Loucy (cell line): Measurements from ENCODE around the gene CD2AP.

Experiments used
- EZH2phosphoT487 ChIP-seq: fragments of 200-600 bp; IDR thresholded peaks from 2 replicates; pipeline ENCODE4 v1.6.1; 2018; ENCODE audit warnings: antibody characterized with exemption, mild to moderate bottlenecking, moderate library complexity, borderline replicate concordance
- TF ChIP-seq, protein P1 (sequence below): fragments of 200-600 bp; sonication (generic); conservative IDR thresholded peaks from 2 replicates; pipeline ENCODE4 v1.5.1; 2014; ENCODE audit warnings: mild to moderate bottlenecking, antibody characterized with exemption, low read length

DNA sequence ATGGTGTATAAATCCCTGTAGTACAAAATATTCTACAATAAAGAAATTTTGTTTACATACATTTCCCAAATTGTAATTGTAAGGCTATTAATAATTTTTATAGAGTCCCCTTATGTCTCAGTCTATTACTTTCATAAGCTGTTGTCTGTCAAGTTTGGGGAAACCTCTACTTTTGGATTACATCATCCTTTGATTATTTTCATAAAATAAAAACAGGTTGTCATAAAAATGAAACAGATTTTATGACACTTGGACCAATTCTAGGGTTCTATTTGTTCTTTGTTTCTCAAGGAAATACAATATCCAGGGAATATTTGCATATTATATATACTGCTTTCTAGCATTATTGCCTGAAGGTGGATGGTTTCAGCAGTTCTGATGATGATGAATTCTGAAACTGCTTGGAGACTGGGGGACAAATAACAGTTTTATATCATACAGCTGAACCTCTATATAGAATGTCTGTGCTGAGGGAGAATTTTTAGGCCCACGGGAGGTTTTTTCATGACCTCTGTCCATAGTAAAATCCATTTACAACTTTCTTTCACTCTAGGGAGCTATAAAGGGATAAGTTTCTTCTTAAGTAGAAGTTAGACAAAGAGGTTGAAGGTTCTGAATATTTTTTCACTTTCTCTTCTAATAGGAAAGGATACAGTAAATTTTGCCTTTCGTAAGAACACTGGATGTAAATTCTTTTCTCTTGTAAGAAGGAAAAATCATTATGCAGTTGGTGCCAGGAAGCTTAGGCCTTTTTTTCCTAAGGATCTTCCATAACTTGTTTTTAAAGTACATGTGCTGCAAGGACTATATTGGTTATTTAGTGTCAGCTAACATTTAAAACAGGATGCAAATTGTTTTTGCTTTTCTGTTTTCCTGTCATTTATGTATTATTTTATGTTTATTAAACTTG, 58.0 kb downstream of the CD2AP start:
- TF ChIP-seq, protein P1, sequence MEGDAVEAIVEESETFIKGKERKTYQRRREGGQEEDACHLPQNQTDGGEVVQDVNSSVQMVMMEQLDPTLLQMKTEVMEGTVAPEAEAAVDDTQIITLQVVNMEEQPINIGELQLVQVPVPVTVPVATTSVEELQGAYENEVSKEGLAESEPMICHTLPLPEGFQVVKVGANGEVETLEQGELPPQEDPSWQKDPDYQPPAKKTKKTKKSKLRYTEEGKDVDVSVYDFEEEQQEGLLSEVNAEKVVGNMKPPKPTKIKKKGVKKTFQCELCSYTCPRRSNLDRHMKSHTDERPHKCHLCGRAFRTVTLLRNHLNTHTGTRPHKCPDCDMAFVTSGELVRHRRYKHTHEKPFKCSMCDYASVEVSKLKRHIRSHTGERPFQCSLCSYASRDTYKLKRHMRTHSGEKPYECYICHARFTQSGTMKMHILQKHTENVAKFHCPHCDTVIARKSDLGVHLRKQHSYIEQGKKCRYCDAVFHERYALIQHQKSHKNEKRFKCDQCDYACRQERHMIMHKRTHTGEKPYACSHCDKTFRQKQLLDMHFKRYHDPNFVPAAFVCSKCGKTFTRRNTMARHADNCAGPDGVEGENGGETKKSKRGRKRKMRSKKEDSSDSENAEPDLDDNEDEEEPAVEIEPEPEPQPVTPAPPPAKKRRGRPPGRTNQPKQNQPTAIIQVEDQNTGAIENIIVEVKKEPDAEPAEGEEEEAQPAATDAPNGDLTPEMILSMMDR = no peak
- TF ChIP-seq EZH2phosphoT487 = no peak
